DND-41 (cell line): ENCODE results near the gene NAV1.

Experiments
- ATAC-seq: fragments of 200-7000 bp; cut with Tn5 transposase; 3 replicates; pipeline ENCODE4 v1.9.1; 2021; ENCODE audit warnings: low read depth; ENCODE audit not compliant: insufficient read depth
- DNase-seq: peaks from one replicate; pipeline ENCODE4 v3.0.0-alpha.2; 2020
- H2AFZ ChIP-seq: 2 replicates; pipeline ENCODE4 v1.6.0; 2012; ENCODE audit warnings: low read depth, low read length
- H3K27ac ChIP-seq: 2 replicates; pipeline ENCODE4 v1.5.1; 2012; ENCODE audit warnings: low read length, inconsistent platforms
- H3K27me3 ChIP-seq: fragments of 200-600 bp; sonication (generic); 2 replicates; pipeline ENCODE4 v1.6.0; 2012; ENCODE audit warnings: low read length, mild to moderate bottlenecking, inconsistent platforms; ENCODE audit not compliant: insufficient read depth, poor library complexity
- H3K36me3 ChIP-seq: 2 replicates; pipeline ENCODE4 v1.5.1; 2012; ENCODE audit warnings: low read length, inconsistent platforms; ENCODE audit not compliant: insufficient read depth
- H3K4me1 ChIP-seq: 2 replicates; pipeline ENCODE4 v1.5.1; 2012; ENCODE audit warnings: mild to moderate bottlenecking, low read length; ENCODE audit not compliant: insufficient read depth
- H3K4me2 ChIP-seq: 2 replicates; pipeline ENCODE4 v1.6.0; 2012; ENCODE audit warnings: mild to moderate bottlenecking, moderate library complexity, low read length, inconsistent platforms; ENCODE audit not compliant: insufficient read depth
- H3K4me3 ChIP-seq, 2 experiments: fragments of 200-600 bp in 1 of 2; shearing (Covaris generic) in 1 of 2; 2 replicates each; pipeline ENCODE4 v1.5.1; 2012 to 2016; ENCODE audit warnings: inconsistent platforms in 2 of 2, low read length in 2 of 2, mild to moderate bottlenecking in 2 of 2, low read depth in 1 of 2, moderate library complexity in 1 of 2
- H3K79me2 ChIP-seq: 2 replicates; pipeline ENCODE4 v1.6.0; 2012; ENCODE audit warnings: low read length, inconsistent platforms; ENCODE audit not compliant: insufficient read depth
- H3K9ac ChIP-seq: 2 replicates; pipeline ENCODE4 v1.6.0; 2012; ENCODE audit warnings: low read depth, mild to moderate bottlenecking, inconsistent platforms, low read length, moderate library complexity
- H3K9me3 ChIP-seq: 2 replicates; pipeline ENCODE4 v1.5.1; 2012; ENCODE audit warnings: low read length, moderate library complexity, mild to moderate bottlenecking, inconsistent platforms; ENCODE audit not compliant: insufficient read depth, severe bottlenecking
- H4K20me1 ChIP-seq: 2 replicates; pipeline ENCODE4 v1.6.0; 2012; ENCODE audit warnings: low read length; ENCODE audit not compliant: insufficient read depth
- CTCF ChIP-seq: IDR thresholded peaks from 2 replicates; pipeline ENCODE4 v1.5.1; 2012; ENCODE audit warnings: borderline replicate concordance, low read length, moderate library complexity, mild to moderate bottlenecking; ENCODE audit not compliant: poor library complexity, severe bottlenecking; ENCODE audit errors: extremely low read depth
- EZH2 ChIP-seq: IDR thresholded peaks from 3 replicates; pipeline ENCODE4 v1.6.1; 2012; ENCODE audit warnings: borderline replicate concordance, low read depth, mild to moderate bottlenecking, moderate library complexity, low read length, inconsistent platforms; ENCODE audit not compliant: severe bottlenecking

NAV1 gene

DNA sequence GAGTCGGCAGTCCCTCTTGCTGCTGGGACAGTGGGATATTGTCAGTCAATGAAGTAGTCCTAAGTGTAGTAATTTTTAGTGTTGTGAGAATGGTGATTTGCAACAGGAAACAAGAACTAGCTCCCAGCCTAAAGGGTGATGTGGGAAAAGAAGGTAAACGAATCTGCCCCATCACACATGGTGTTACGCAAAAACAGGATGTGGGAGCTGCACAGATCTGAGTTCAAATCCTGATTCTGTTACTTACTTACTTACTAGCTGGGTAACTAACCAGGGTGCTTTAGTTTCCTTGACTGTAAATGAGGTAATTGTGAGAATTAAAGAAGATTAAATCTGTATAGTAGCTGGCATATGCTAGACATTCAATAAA is 22.3 kb downstream of the NAV1 start:
- no peak overlapping the region for H3K4me2 ChIP-seq
- H3K27ac ChIP-seq = no peak overlapping the region
- ATAC-seq = no peak
- TF ChIP-seq CTCF = no peak
- no peak for TF ChIP-seq EZH2
- no peak overlapping the region for H2AFZ ChIP-seq
- H3K27me3 ChIP-seq = no peaks in the 10 kb centered on the region
- no peaks in the 10 kb centered on the region for H3K9me3 ChIP-seq
- H3K9ac ChIP-seq = no peak overlapping the region
- no peaks in the 10 kb centered on the region for H3K79me2 ChIP-seq
- no peaks in the 10 kb centered on the region for H4K20me1 ChIP-seq
- no peaks in the 10 kb centered on the region for H3K36me3 ChIP-seq
- H3K4me3 ChIP-seq = no peak overlapping the region
- H3K4me1 ChIP-seq = peaks cover 4% of the 10 kb centered on the region; the same call in 1 of the 2 replicates
- no peak for DNase-seq

GRCh38 chr1:201561601-201562000 is 22.7 kb downstream of the NAV1 start:
- Histone ChIP-seq H3K36me3 (no peaks in the 10 kb centered on the region), H3K9me3 (no peaks in the 10 kb centered on the region), H3K4me2 (no peak overlapping the region), H3K27me3 (no peaks in the 10 kb centered on the region), H3K79me2 (no peaks in the 10 kb centered on the region), H2AFZ (no peak overlapping the region), H3K4me1 (peaks cover 4% of the 10 kb centered on the region; the same call in 1 of the 2 replicates), H3K27ac (no peak overlapping the region), H3K4me3 (no peak overlapping the region), H3K9ac (no peak overlapping the region), H4K20me1 (no peaks in the 10 kb centered on the region)
- ATAC-seq (no peak), DNase-seq (no peak)
- TF ChIP-seq EZH2 (no peak), CTCF (no peak)

DNA sequence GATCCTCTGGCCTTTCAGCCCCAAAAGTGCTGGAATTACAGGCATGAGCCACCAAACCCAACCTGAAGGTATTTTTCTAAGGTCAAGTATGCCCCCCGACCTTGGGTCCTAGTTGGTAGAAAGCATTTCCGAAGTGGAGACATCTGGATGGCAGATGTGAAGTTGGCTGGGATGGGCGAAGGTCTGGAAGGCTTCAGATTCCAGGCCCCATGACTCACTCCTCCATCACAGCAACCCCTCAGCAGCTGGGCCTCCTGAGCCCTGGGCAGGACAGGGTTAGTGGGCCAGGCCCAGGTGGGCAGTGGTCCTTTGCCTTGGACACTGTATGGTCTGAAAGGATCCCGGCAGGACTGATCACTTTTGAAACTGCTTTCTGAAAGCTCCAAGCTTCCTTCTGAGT is 23.3 kb downstream of the NAV1 start:
- H3K4me3 ChIP-seq = no peak overlapping the region
- no peaks in the 10 kb centered on the region for H3K36me3 ChIP-seq
- ATAC-seq (no peak), DNase-seq (no peak)
- no peak for TF ChIP-seq CTCF
- no peak for TF ChIP-seq EZH2
- peaks cover 4% of the 10 kb centered on the region; the same call in 1 of the 2 replicates for H3K4me1 ChIP-seq
- no peak overlapping the region for H3K9ac ChIP-seq
- H3K27me3 ChIP-seq = no peaks in the 10 kb centered on the region
- no peaks in the 10 kb centered on the region for H3K9me3 ChIP-seq
- no peak overlapping the region for H3K27ac ChIP-seq
- H3K4me2 ChIP-seq = no peak overlapping the region
- no peaks in the 10 kb centered on the region for H3K79me2 ChIP-seq
- no peaks in the 10 kb centered on the region for H4K20me1 ChIP-seq
- H2AFZ ChIP-seq = no peak overlapping the region
